Endothelial cell of umbilical vein (primary cell): ENCODE data around the gene ZNF470.

Experiments
- CTCF ChIP-seq, 2 donors: IDR thresholded peaks; 1 replicate in 1 of 2; 2 replicates in 1 of 2; pipeline ENCODE4 v1.5.1; 2011; ENCODE audit warnings: low read length in 2 of 2, mild to moderate bottlenecking in 2 of 2, moderate library complexity in 2 of 2, control low read depth in 1 of 2, inconsistent platforms in 1 of 2, low read depth in 1 of 2; ENCODE audit not compliant: insufficient read depth in 1 of 2; ENCODE audit errors: extremely low read depth in 1 of 2
- EZH2 ChIP-seq: IDR thresholded peaks from 2 replicates; pipeline ENCODE4 v1.6.1; 2012; ENCODE audit warnings: borderline replicate concordance, low read depth, mild to moderate bottlenecking, moderate library complexity, low read length, inconsistent platforms; ENCODE audit not compliant: severe bottlenecking
- FOS ChIP-seq: IDR thresholded peaks from 2 replicates; pipeline ENCODE4 v1.6.1; 2011; ENCODE audit warnings: mild to moderate bottlenecking, low read length, moderate library complexity, borderline replicate concordance; ENCODE audit not compliant: insufficient read depth
- GATA2 ChIP-seq: IDR thresholded peaks from 2 replicates; pipeline ENCODE4 v1.7.0; 2011; ENCODE audit warnings: low read depth, mild to moderate bottlenecking, moderate library complexity, mixed read lengths, low read length; ENCODE audit not compliant: insufficient read length, insufficient read depth
- MAX ChIP-seq: IDR thresholded peaks from 2 replicates; pipeline ENCODE4 v1.6.1; 2011; ENCODE audit not compliant: insufficient read depth, insufficient read length
- MYC ChIP-seq: IDR thresholded peaks from one replicate; pipeline ENCODE4 v1.6.1; 2011; ENCODE audit warnings: mild to moderate bottlenecking, low read depth, low read length
- POLR2A ChIP-seq: IDR thresholded peaks from 2 replicates; pipeline ENCODE4 v1.6.1; 2012; ENCODE audit warnings: low read depth, mild to moderate bottlenecking, control low read depth, low read length
- POLR2AphosphoS5 ChIP-seq: IDR thresholded peaks from 2 replicates; pipeline ENCODE4 v1.6.1; 2012; ENCODE audit warnings: low read depth, mild to moderate bottlenecking, control low read depth, low read length, moderate library complexity; ENCODE audit not compliant: insufficient read depth

GRCh38 chr19:56612737-56613136 lies 45.5 kb downstream of the ZNF470 start:
- no peak for TF ChIP-seq MYC
- TF ChIP-seq MAX = no peak
- TF ChIP-seq CTCF (IDR thresholded peaks at IDR 0.05; ENCODE audit: extremely low read depth in 1 of 2, insufficient read depth in 1 of 2, low read depth in 1 of 2, low read length in 2 of 2) = no peak
- TF ChIP-seq GATA2 = no peak
- no peak for TF ChIP-seq POLR2AphosphoS5
- TF ChIP-seq POLR2A = no peak
- TF ChIP-seq EZH2 = no peak
- TF ChIP-seq FOS = no peak
